H1 (cell line): ENCODE measurements around the gene PRKAR1B. TPM values are rescaled to one million over a fixed set of nuclear protein-coding genes. Genes with fewer than 3 reads are reported as not detected.

Experiments used
- CTCF ChIA-PET: fragments of 300-600 bp; sonication (Branson Sonifier 250); formaldehyde crosslinking; loops from one replicate; lab custom pipeline; 2021; ENCODE audit not compliant: partially characterized antibody; lab: Charles Lee
- POLR2A ChIA-PET: fragments of 300-600 bp; sonication (Branson Sonifier 250); formaldehyde crosslinking; loops from one replicate; lab custom pipeline; 2021; ENCODE audit warnings: inconsistent platforms; ENCODE audit not compliant: partially characterized antibody; lab: Charles Lee
- DNase-seq, 2 experiments: peaks; one replicate each; pipeline versions ENCODE4 v3.0.0 to v3.0.0-alpha.2; 2010 to 2022; ENCODE audit warnings: low spot score in 2 of 2, low read depth in 1 of 2, mixed read lengths in 1 of 2
- FAIRE-seq: peaks from 2 replicates; lab custom pipeline; 2011; peaks lifted over from hg19 to GRCh38; lab: Jason Lieb, UNC
- H2AFZ ChIP-seq: 2 replicates; pipeline ENCODE4 v1.8.1; 2012; ENCODE audit warnings: low read length, inconsistent platforms
- H2AK5ac ChIP-seq: 2 replicates; pipeline ENCODE4 v1.6.1; 2013; ENCODE audit warnings: low read depth, low read length
- H2BK120ac ChIP-seq: replicated peaks from 2 replicates; pipeline ENCODE3; 2013; ENCODE audit warnings: low read depth, low read length, inconsistent platforms
- H2BK12ac ChIP-seq: 2 replicates; pipeline ENCODE4 v1.6.1; 2013; ENCODE audit warnings: low read depth, low read length
- H2BK15ac ChIP-seq: 2 replicates; pipeline ENCODE4 v1.6.1; 2013; ENCODE audit warnings: low read length
- H2BK20ac ChIP-seq: 2 replicates; pipeline ENCODE4 v1.6.1; 2013; ENCODE audit warnings: low read length
- H2BK5ac ChIP-seq: 2 replicates; pipeline ENCODE4 v1.6.1; 2013; ENCODE audit warnings: low read depth, low read length
- H3K14ac ChIP-seq: 2 replicates; pipeline ENCODE4 v1.6.1; 2013; ENCODE audit warnings: inconsistent platforms; ENCODE audit not compliant: insufficient read length
- H3K18ac ChIP-seq: 2 replicates; pipeline ENCODE4 v1.6.1; 2013; ENCODE audit warnings: low read length; ENCODE audit errors: extremely low read depth
- H3K23ac ChIP-seq: 2 replicates; pipeline ENCODE4 v1.6.1; 2013; ENCODE audit warnings: inconsistent platforms; ENCODE audit not compliant: insufficient read length
- H3K23me2 ChIP-seq: 2 replicates; pipeline ENCODE4 v1.6.1; 2013; ENCODE audit warnings: low read depth, low read length
- H3K27ac ChIP-seq: 2 replicates; pipeline ENCODE4 v1.6.1; 2011; ENCODE audit warnings: low read depth, low read length, inconsistent platforms
- H3K27me3 ChIP-seq, 4 experiments: replicated peaks in 1 of 4; 1 replicate in 1 of 4; 2 replicates in 3 of 4; pipeline versions ENCODE4 v1.6.1 to v1.8.1; 2011 to 2013; ENCODE audit warnings: low read length in 3 of 4, mild to moderate bottlenecking in 3 of 4, inconsistent platforms in 2 of 4, mixed read lengths in 2 of 4, moderate library complexity in 1 of 4; ENCODE audit not compliant: control insufficient read depth in 3 of 4, insufficient read depth in 3 of 4; ENCODE audit errors: extremely low read depth in 1 of 4
- H3K36me3 ChIP-seq, 4 experiments: 2 replicates each; pipeline versions ENCODE4 v1.6.1 to v1.8.1; 2011 to 2013; ENCODE audit warnings: mild to moderate bottlenecking in 4 of 4, low read length in 3 of 4, moderate library complexity in 2 of 4, control low read depth in 1 of 4, inconsistent platforms in 1 of 4; ENCODE audit not compliant: insufficient read depth in 4 of 4, control insufficient read depth in 2 of 4
- H3K4ac ChIP-seq: replicated peaks from 2 replicates; pipeline ENCODE3; 2013; ENCODE audit warnings: low read length, low read depth, mixed read lengths, inconsistent platforms; ENCODE audit not compliant: insufficient read length
- H3K4me1 ChIP-seq, 4 experiments: replicated peaks in 1 of 4; 1 replicate in 1 of 4; 2 replicates in 3 of 4; pipeline versions ENCODE4 v1.6.1 to v1.8.1; 2011 to 2013; ENCODE audit warnings: low read length in 3 of 4, inconsistent platforms in 2 of 4, mixed read lengths in 1 of 4; ENCODE audit not compliant: insufficient read depth in 4 of 4, control insufficient read depth in 3 of 4
- H3K4me2 ChIP-seq, 2 experiments: 2 replicates each; pipeline versions ENCODE4 v1.6.1 to v1.8.1; 2011 to 2013; ENCODE audit warnings: low read depth in 2 of 2, low read length in 2 of 2, control low read depth in 1 of 2, inconsistent platforms in 1 of 2, mild to moderate bottlenecking in 1 of 2; ENCODE audit not compliant: insufficient read depth in 1 of 2
- H3K4me3 ChIP-seq, 4 experiments: fragments of 200-600, 300-600 bp in 1 of 4; sonication (generic), shearing (Covaris generic), sonication (Bioruptor Twin) in 1 of 4; 2 replicates each; pipeline versions ENCODE4 v1.5.1 to v1.8.1; 2011 to 2016; ENCODE audit warnings: low read length in 4 of 4, low read depth in 3 of 4, control low read depth in 2 of 4, inconsistent platforms in 2 of 4, mild to moderate bottlenecking in 2 of 4, mixed read lengths in 1 of 4, moderate library complexity in 1 of 4; ENCODE audit not compliant: insufficient read depth in 2 of 4; ENCODE audit errors: extremely low read depth in 1 of 4
- H3K56ac ChIP-seq: replicated peaks from 2 replicates; pipeline ENCODE3; 2013; ENCODE audit warnings: low read depth, mild to moderate bottlenecking, mixed read lengths, low read length, inconsistent platforms; ENCODE audit not compliant: insufficient read length
- H3K79me1 ChIP-seq: 2 replicates; pipeline ENCODE4 v1.6.1; 2013; ENCODE audit warnings: low read depth, low read length, control low read depth
- H3K79me2 ChIP-seq, 2 experiments: 2 replicates each; pipeline versions ENCODE4 v1.6.1 to v1.8.1; 2012 to 2013; ENCODE audit warnings: low read length in 2 of 2, mild to moderate bottlenecking in 2 of 2, inconsistent platforms in 1 of 2; ENCODE audit not compliant: insufficient read depth in 2 of 2, control insufficient read depth in 1 of 2
- H3K9ac ChIP-seq, 4 experiments: replicated peaks in 1 of 4; 1 replicate in 1 of 4; 2 replicates in 3 of 4; pipeline versions ENCODE4 v1.6.1 to v1.8.1; 2011 to 2013; ENCODE audit warnings: low read depth in 3 of 4, low read length in 3 of 4, control low read depth in 2 of 4, mild to moderate bottlenecking in 2 of 4, moderate library complexity in 2 of 4, inconsistent platforms in 1 of 4; ENCODE audit errors: extremely low read depth in 1 of 4
- H3K9me3 ChIP-seq, 2 experiments: 2 replicates each; pipeline versions ENCODE4 v1.6.1 to v1.8.1; 2012 to 2013; ENCODE audit warnings: mild to moderate bottlenecking in 2 of 2, moderate library complexity in 2 of 2, control low read depth in 1 of 2, inconsistent platforms in 1 of 2, low read depth in 1 of 2, low read length in 1 of 2, mixed read lengths in 1 of 2; ENCODE audit not compliant: insufficient read depth in 2 of 2
- H4K20me1 ChIP-seq, 2 experiments: replicated peaks in 1 of 2; 2 replicates each; pipeline versions ENCODE3 to v1.8.1; 2011 to 2013; ENCODE audit warnings: inconsistent platforms in 2 of 2, low read length in 2 of 2, mild to moderate bottlenecking in 1 of 2; ENCODE audit not compliant: insufficient read depth in 2 of 2, control insufficient read depth in 1 of 2
- H4K5ac ChIP-seq: 2 replicates; pipeline ENCODE4 v1.6.1; 2013; ENCODE audit warnings: low read length, low read depth, mixed read lengths, inconsistent platforms; ENCODE audit not compliant: insufficient read length
- H4K8ac ChIP-seq: 2 replicates; pipeline ENCODE4 v1.8.0; 2013; ENCODE audit warnings: mild to moderate bottlenecking, moderate library complexity, low read length, inconsistent platforms; ENCODE audit not compliant: insufficient read depth; ENCODE audit errors: extremely low read depth
- H4K91ac ChIP-seq: replicated peaks from 2 replicates; pipeline ENCODE3; 2013; ENCODE audit warnings: low read length, mixed read lengths, inconsistent platforms; ENCODE audit not compliant: insufficient read length
- CBX8 ChIP-seq: fragments of 300-800, 300-1000 bp; sonication (generic); IDR thresholded peaks from 2 replicates; pipeline ENCODE4 v1.7.1; 2016; ENCODE audit warnings: low read depth, low read length, borderline replicate concordance
- CHD1 ChIP-seq: IDR thresholded peaks from 2 replicates; pipeline ENCODE4 v1.6.1; 2012; ENCODE audit warnings: low read depth, low read length, improper control_type of control experiment
- CTBP2 ChIP-seq: IDR thresholded peaks from 2 replicates; pipeline ENCODE4 v1.7.0; 2011; ENCODE audit warnings: borderline replicate concordance, mild to moderate bottlenecking, moderate library complexity, mixed read lengths, low read length; ENCODE audit not compliant: insufficient read depth, insufficient read length
- HDAC6 ChIP-seq: IDR thresholded peaks from one replicate; pipeline ENCODE4 v1.7.1; 2012; ENCODE audit warnings: low read depth, mild to moderate bottlenecking, inconsistent platforms, low read length, moderate library complexity
- MAX ChIP-seq: IDR thresholded peaks from 2 replicates; pipeline ENCODE4 v1.6.1; 2012; ENCODE audit warnings: inconsistent platforms
- POU5F1 ChIP-seq: IDR thresholded peaks from 2 replicates; pipeline ENCODE4 v1.6.1; 2011; ENCODE audit warnings: low read depth, mild to moderate bottlenecking, low read length, moderate library complexity
- RBBP5 ChIP-seq: IDR thresholded peaks from 2 replicates; pipeline ENCODE4 v1.7.1; 2012; ENCODE audit warnings: low read depth, mild to moderate bottlenecking, inconsistent platforms, low read length, moderate library complexity, borderline replicate concordance
- RFX5 ChIP-seq: IDR thresholded peaks from 2 replicates; pipeline ENCODE4 v1.6.1; 2011; ENCODE audit warnings: low read depth, low read length, improper control_type of control experiment, borderline replicate concordance
- SAP30 ChIP-seq: fragments of 300-600 bp; sonication (generic); IDR thresholded peaks from 2 replicates; pipeline ENCODE4 v1.7.1; 2012; ENCODE audit warnings: low read length, moderate library complexity, mild to moderate bottlenecking, inconsistent platforms; ENCODE audit not compliant: insufficient read depth, insufficient replicate concordance
- SP1 ChIP-seq: IDR thresholded peaks from 2 replicates; pipeline ENCODE4 v1.6.1; 2011; ENCODE audit warnings: low read depth, low read length
- TBP ChIP-seq: IDR thresholded peaks from 2 replicates; pipeline ENCODE4 v1.6.1; 2011; ENCODE audit warnings: low read depth, low read length, improper control_type of control experiment
- ZNF274 ChIP-seq: IDR thresholded peaks from 2 replicates; pipeline ENCODE4 v1.7.0; 2012; ENCODE audit warnings: low read length, borderline replicate concordance; ENCODE audit errors: extremely low read depth
- WGBS, 2 experiments: shearing (Covaris generic) in 1 of 2; methylation state at CpG; one replicate each; pipeline versions ENCODE4 v1.1.6 to v1.1.7; 2013 to 2015; ENCODE audit warnings: low lambda C conversion rate in 2 of 2, mixed read lengths in 2 of 2, inconsistent platforms in 1 of 2, low coverage in 1 of 2, missing lambda C conversion rate in 1 of 2; ENCODE audit not compliant: insufficient replicate concordance in 2 of 2, insufficient coverage in 1 of 2, insufficient read length in 1 of 2; ENCODE audit errors: extremely low coverage in 1 of 2, missing lambda C conversion rate in 1 of 2; 5-methylcytosine and 5-hydroxymethylcytosine counted together
- polyA plus RNA-seq, 7 experiments: library from polyadenylated mRNA; depleted of rRNA in 3 of 7; stranded (reverse) in 5 of 7; unstranded in 2 of 7; fragments of >200 nt in 5 of 7; fragments of 200-250 nt in 2 of 7; gene quantifications; 1 replicate in 5 of 7; 2 replicates in 1 of 7; 4 replicates in 1 of 7; pipeline versions ENCODE4 v1.2.1 to v1.2.3, GENCODE V29; 2011 to 2013; ENCODE audit warnings: missing spikeins in 2 of 7, mixed read lengths in 2 of 7
- total RNA-seq: library from RNA; stranded (reverse); fragmentation: NEBNext Ultra II Directional; extraction: Animal tissue kit (Norgen Biotek cat#: 25700); gene quantifications from 2 replicates; pipeline ENCODE4 v1.2.1, GENCODE V29; 2021

Gene PRKAR1B
- total and polyA plus RNA-seq, 2 of the 8 experiments (the other 6 are each of a cell fraction or from before 2014, with no cell fraction given), result 12.3 to 55.7 TPM

- Histone ChIP-seq H4K91ac (no peak overlapping the region), H2BK5ac (no peak overlapping the region), H3K14ac (no peak overlapping the region), H3K27ac (no peak overlapping the region), H2BK120ac (no peak overlapping the region), H3K9ac (no peak overlapping the region), H3K4me3 (no peak overlapping the region), H3K27me3 (no peaks in the 10 kb centered on the region), H3K9me3 (peaks cover 0 to 11% of the 10 kb centered on the region in 2 experiments; a peak in 1 of 4 replicates), H3K18ac (no peak overlapping the region), H2AK5ac (no peak overlapping the region), H4K8ac (no peak overlapping the region), H3K56ac (no peak overlapping the region), H3K4me2 (no peak overlapping the region), H4K5ac (no peak overlapping the region), H4K20me1 (peaks cover 0 to 1% of the 10 kb centered on the region in 2 experiments), H3K4ac (no peak overlapping the region), H3K36me3 (no peaks in the 10 kb centered on the region), H2AFZ (no peak overlapping the region), H3K79me2 (peaks cover 0 to 4% of the 10 kb centered on the region in 2 experiments; a peak in 2 of 4 replicates), H3K23me2 (no peaks in the 10 kb centered on the region; the same call in 1 of the 2 replicates), H3K4me1 (no peaks in the 10 kb centered on the region; a peak in 1 of 7 replicates), H2BK15ac (no peak overlapping the region), H2BK20ac (no peak overlapping the region), H3K79me1 (no peaks in the 10 kb centered on the region; the same call in 1 of the 2 replicates), H2BK12ac (no peak overlapping the region), H3K23ac (no peak overlapping the region)
- ChIA-PET POLR2A (no interaction called here), CTCF (interaction anchor here (0.6 to 1.3 kb wide), 5 partner anchors 10 to 325 kb away, joined by 3 to 7 read pairs (median 4); no protein-coding TSS in a partner anchor)
- FAIRE-seq (no peak), DNase-seq (no peak)
- WGBS, 2 experiments, result 92% methylated on average over 11 of the region's 11 CpGs; no CpG with 5 or more reads in 1 of the 2 experiments
- TF ChIP-seq SAP30 (no peak), CTBP2 (no peak), CBX8 (no peak), ZNF274 (no peak), MAX (no peak), HDAC6 (no peak), TBP (no peak), POU5F1 (no peak), RBBP5 (no peak), SP1 (no peak), CHD1 (no peak), RFX5 (no peak)
Observed at GRCh38 chr7:646487-646886, 80.6 kb downstream of the PRKAR1B start.
